Astrocyte of the cerebellum (primary cell): Measurements from ENCODE around the gene REXO5.

Experiments
- DNase-seq: peaks from one replicate; pipeline ENCODE4 v3.0.0-alpha.2; 2011; ENCODE audit warnings: low read depth
- H3K4me3 ChIP-seq: 2 replicates; pipeline ENCODE4 v1.5.1; 2011; ENCODE audit warnings: mild to moderate bottlenecking, low read depth, low read length, moderate library complexity
- in situ Hi-C: cut with HindIII; loops from 2 replicates; pipeline ENCODE4 v1.10.0; 2017; ENCODE audit warnings: low sequenced_read_pairs
- TF ChIP-seq, protein P1 (sequence below): IDR thresholded peaks from 2 replicates; pipeline ENCODE4 v1.5.1; 2012; ENCODE audit warnings: low read length, low read depth, moderate library complexity, mild to moderate bottlenecking; ENCODE audit errors: missing control alignments

Gene REXO5

DNA sequence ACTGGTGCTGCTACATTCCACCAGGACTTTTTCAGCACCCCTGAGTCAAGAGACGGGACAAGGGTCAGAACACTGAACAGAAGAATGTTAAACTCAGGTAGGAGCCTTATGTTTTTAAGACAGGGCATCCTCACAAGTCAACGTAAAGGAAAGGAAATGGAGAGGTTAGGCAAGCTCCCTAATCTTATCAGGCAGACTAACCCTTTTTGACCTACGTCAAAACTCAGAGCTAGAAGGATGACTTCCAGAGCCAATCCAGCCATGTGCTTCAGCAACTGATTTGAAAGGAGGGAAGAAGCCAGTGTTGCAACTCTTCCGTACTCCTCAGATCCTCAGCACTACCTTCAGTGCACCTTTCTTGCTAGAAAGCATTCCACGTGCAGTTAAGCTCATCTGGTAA is 46.8 kb downstream of the REXO5 start:
- no peak for DNase-seq
- TF ChIP-seq, protein P1, sequence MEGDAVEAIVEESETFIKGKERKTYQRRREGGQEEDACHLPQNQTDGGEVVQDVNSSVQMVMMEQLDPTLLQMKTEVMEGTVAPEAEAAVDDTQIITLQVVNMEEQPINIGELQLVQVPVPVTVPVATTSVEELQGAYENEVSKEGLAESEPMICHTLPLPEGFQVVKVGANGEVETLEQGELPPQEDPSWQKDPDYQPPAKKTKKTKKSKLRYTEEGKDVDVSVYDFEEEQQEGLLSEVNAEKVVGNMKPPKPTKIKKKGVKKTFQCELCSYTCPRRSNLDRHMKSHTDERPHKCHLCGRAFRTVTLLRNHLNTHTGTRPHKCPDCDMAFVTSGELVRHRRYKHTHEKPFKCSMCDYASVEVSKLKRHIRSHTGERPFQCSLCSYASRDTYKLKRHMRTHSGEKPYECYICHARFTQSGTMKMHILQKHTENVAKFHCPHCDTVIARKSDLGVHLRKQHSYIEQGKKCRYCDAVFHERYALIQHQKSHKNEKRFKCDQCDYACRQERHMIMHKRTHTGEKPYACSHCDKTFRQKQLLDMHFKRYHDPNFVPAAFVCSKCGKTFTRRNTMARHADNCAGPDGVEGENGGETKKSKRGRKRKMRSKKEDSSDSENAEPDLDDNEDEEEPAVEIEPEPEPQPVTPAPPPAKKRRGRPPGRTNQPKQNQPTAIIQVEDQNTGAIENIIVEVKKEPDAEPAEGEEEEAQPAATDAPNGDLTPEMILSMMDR: no peak
- no peak overlapping the region for H3K4me3 ChIP-seq
- in situ Hi-C loops: loop anchor here (5.0 kb wide), 1 partner anchor 54 kb away; no protein-coding TSS in a partner anchor

DNA sequence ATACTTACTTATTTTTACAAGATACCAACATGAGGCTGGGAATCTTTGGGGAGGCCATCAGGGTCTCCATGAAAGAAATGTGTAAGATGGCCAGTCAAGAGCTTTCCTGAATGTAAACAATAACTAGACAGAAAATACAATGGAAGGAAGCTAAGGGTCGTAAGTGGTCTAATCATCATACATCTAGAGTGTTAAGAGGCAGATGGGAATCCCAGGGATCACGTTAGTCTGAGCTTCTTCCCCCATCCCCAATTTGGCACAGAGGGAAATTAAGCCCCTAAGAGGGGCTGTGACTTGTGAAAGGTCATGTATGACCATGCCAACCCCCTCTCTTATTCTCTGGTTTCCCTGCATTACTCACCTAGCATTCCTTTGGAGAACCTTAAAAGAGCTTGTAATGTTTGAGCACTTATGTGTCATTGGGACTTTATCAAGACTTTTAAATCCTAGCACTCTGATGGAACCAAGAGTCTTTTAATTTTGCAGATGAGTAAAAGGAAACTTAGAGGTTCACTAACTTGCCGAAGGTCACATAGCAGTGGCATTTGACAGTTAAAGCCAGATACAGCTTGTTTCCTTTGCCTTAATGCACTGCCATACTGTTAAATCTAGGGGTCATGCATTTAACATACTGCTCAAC is 47.8 kb downstream of the REXO5 start:
- TF ChIP-seq, protein P1: no peak
- DNase-seq: no peak
- in situ Hi-C loops: loop anchor here (5.0 kb wide), 1 partner anchor 53 kb away; no protein-coding TSS in a partner anchor
- no peak overlapping the region for H3K4me3 ChIP-seq

DNA sequence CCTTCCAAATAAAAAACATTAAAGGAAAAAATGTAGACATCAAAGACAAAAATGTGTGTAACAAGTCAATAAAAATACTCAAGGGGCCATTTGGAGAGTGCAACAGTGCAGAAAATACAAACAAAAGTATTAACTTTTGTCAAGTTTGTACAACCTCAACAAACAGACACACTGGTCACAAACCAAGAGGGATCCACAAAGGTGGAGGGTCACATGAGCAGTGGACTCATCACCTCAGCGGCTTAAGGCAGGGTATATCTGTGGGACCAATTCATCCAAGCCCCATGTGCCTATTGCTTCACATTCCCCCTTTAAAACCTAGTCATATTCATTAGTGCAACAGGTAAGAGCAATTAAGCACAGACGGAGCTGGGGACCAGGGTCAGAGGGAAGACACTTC is 48.6 kb downstream of the REXO5 start:
- TF ChIP-seq, protein P1: no peak
- H3K4me3 ChIP-seq: no peak overlapping the region
- no peak for DNase-seq
- in situ Hi-C loops: loop anchor here (5.0 kb wide), 1 partner anchor 52 kb away; no protein-coding TSS in a partner anchor

DNA sequence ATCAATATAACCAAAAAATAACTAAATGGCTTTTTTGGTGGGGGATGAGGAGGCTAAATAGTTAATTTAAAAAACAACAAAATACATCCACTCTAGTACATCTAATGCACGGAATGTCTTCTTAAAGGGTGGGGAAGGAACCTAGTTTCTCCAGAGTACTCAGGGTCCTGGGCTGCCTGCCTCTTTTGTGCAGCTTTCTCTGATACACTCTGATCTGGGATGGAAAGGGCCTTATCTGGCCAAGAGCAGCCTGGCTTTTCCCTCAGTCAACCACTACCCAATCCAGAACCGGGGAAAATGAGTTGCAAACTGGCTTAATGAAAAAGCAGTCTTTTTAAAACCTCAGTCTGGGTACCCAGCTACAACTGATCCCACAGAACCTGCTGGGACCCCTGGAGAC is 51.0 kb downstream of the REXO5 start:
- DNase-seq: no peak
- H3K4me3 ChIP-seq: no peak overlapping the region
- in situ Hi-C loops: no loop called here
- TF ChIP-seq, protein P1: no peak

DNA sequence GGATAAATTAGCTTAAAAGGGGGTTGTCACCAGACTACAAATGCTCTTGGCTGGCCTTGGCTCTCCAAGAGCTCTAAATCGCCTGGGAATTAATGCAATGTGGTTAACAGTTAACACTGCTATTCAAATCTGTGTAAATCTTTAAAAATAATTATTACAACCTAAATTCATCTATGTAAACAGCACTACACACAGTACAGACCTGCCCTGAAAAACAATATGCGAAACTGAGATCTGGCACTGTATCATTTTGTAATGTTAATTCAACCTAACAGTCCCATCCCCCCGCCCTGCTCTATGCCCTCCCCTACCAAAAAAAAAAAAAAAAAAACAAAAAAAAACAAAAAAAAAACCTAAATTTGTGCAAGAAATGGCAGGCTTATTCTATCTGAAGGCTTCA is 52.9 kb downstream of the REXO5 start:
- DNase-seq: no peak
- in situ Hi-C loops: no loop called here
- TF ChIP-seq, protein P1: no peak
- no peak overlapping the region for H3K4me3 ChIP-seq

DNA sequence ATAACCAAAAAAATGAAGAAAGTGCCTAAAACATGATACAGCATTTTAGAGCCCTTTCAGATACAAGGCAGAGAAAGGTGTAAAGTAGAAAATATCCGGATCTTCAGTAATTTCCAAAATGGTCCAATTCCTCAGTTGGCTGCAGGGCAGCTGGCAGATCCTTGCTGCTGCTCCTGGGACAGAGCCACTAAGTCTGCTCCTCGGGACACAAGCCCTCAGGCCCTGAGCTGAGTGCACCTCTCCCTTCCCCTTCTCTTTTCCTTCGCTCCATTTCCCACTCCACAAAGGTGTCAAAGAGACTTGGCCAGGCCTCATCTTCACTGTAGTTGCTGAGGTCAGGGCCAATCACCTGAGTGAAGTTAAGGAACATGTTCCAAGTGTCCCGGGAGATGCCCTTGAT is 53.4 kb downstream of the REXO5 start:
- in situ Hi-C loops: no loop called here
- DNase-seq: no peak
- no peak overlapping the region for H3K4me3 ChIP-seq
- TF ChIP-seq, protein P1: no peak
